Measurements from ENCODE around the gene CREB3L2. TPM values are rescaled to one million over a fixed set of nuclear protein-coding genes. Genes with fewer than 3 reads are reported as not detected.

The CREB3L2 gene
- total and polyA plus RNA-seq, 2 of the 4 experiments (the other 2 are of a cell fraction) = 42.3 to 57.9 TPM

DNA sequence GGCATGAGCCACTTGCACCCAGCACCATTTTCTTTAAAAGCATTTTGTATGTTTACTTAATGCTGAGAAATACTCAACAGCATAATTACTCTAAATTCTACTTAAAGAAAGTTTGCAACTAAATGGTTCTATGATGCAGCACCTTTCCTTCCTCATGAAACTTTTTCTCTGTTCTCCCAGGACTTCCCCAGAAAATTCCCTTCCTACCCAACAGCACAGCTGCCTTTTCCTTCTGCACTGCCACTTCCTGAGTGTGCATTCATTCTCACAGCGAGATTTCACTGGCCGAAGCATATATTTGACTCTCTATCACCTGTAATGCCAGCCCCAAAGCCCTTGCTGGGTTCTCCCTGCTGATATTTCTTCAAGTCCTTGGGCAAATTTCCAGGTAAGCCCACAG is 113.6 kb downstream of the CREB3L2 start:
- Histone ChIP-seq H2AK9ac (replicated peaks; ENCODE audit: low read depth, low read length, poor library complexity) (no peak overlapping the region), H4K20me1 (ENCODE audit: insufficient read depth, low read length) (no peaks in the 10 kb centered on the region), H3K4ac (ENCODE audit: low read depth, low read length) (no peak overlapping the region), H3K79me1 (ENCODE audit: low read depth in 1 of 2, low read length in 2 of 2) (peaks cover 22 to 62% of the 10 kb centered on the region in 2 experiments), H2AFZ (replicated peaks; ENCODE audit: low read length, poor library complexity) (no peak overlapping the region), H3K23ac (ENCODE audit: low read depth, low read length) (no peak overlapping the region), H3K9me1 (ENCODE audit: insufficient read depth, low read length) (peaks cover 18% of the 10 kb centered on the region), H4K5ac (ENCODE audit: low read depth, low read length) (no peak overlapping the region), H2AK5ac (ENCODE audit: low read depth, low read length) (no peak overlapping the region), H3K4me1 (ENCODE audit: control insufficient read depth, insufficient read depth, low read length) (peaks cover 5% of the 10 kb centered on the region; the same call in 1 of the 2 replicates), H4K8ac (ENCODE audit: low read depth in 2 of 2, low read length in 2 of 2) (no peak overlapping the region), H2BK5ac (ENCODE audit: low read depth, low read length, poor library complexity, severe bottlenecking) (no peak overlapping the region), H3K9ac (ENCODE audit: low read depth, low read length) (no peak overlapping the region), H2BK120ac (ENCODE audit: low read depth, low read length) (no peak overlapping the region), H2BK15ac (ENCODE audit: low read depth, low read length) (no peak overlapping the region), H3K56ac (ENCODE audit: extremely low read depth, insufficient read depth, low read length) (no peak overlapping the region), H3K27me3 (ENCODE audit: control insufficient read depth, insufficient read depth, low read length) (no peaks in the 10 kb centered on the region), H3K9me3 (ENCODE audit: control insufficient read depth, insufficient read depth, low read length) (no peaks in the 10 kb centered on the region), H3K27ac (ENCODE audit: insufficient read depth, low read length) (no peak overlapping the region), H3K4me2 (ENCODE audit: low read depth, low read length) (no peak overlapping the region), H4K91ac (ENCODE audit: insufficient read depth, low read depth, low read length) (no peak overlapping the region), H2BK20ac (ENCODE audit: low read depth, low read length) (no peak overlapping the region), H3K4me3 (ENCODE audit: insufficient read depth, low read depth, low read length) (no peak overlapping the region), H3K36me3 (ENCODE audit: control insufficient read depth, insufficient read depth, low read length) (peaks cover 48% of the 10 kb centered on the region), H3K14ac (replicated peaks; ENCODE audit: low read depth, low read length) (no peak overlapping the region), H3K18ac (ENCODE audit: low read depth, low read length) (no peak overlapping the region)
- TF ChIP-seq MAZ (IDR thresholded peaks at IDR 0.05; ENCODE audit: borderline replicate concordance, low read depth, low read length) (no peak), RCOR1 (IDR thresholded peaks at IDR 0.05; ENCODE audit: insufficient replicate concordance, low read length) (no peak), SMC3 (IDR thresholded peaks at IDR 0.05; ENCODE audit: low read depth, low read length) (no peak), FOS (IDR thresholded peaks at IDR 0.05; ENCODE audit: low read depth, low read length) (no peak), CHD1 (IDR thresholded peaks at IDR 0.05; ENCODE audit: low read depth, low read length) (no peak), MXI1 (IDR thresholded peaks at IDR 0.05; ENCODE audit: borderline replicate concordance, low read depth, low read length) (no peak), POLR2A (IDR thresholded peaks at IDR 0.05; ENCODE audit: low read depth, low read length) (no peak), MAFK (IDR thresholded peaks at IDR 0.05; ENCODE audit: low read depth, low read length) (no peak), NFE2L2 (IDR thresholded peaks at IDR 0.05; ENCODE audit: low read depth, low read length) (no peak), RFX5 (IDR thresholded peaks at IDR 0.05; ENCODE audit: low read depth, low read length) (no peak), BHLHE40 (IDR thresholded peaks at IDR 0.05; ENCODE audit: low read depth, low read length) (no peak), CEBPB (IDR thresholded peaks at IDR 0.05; ENCODE audit: low read depth, low read length) (no peak), RAD21 (IDR thresholded peaks at IDR 0.05; ENCODE audit: low read length) (no peak)
- TF ChIP-seq, protein P1, sequence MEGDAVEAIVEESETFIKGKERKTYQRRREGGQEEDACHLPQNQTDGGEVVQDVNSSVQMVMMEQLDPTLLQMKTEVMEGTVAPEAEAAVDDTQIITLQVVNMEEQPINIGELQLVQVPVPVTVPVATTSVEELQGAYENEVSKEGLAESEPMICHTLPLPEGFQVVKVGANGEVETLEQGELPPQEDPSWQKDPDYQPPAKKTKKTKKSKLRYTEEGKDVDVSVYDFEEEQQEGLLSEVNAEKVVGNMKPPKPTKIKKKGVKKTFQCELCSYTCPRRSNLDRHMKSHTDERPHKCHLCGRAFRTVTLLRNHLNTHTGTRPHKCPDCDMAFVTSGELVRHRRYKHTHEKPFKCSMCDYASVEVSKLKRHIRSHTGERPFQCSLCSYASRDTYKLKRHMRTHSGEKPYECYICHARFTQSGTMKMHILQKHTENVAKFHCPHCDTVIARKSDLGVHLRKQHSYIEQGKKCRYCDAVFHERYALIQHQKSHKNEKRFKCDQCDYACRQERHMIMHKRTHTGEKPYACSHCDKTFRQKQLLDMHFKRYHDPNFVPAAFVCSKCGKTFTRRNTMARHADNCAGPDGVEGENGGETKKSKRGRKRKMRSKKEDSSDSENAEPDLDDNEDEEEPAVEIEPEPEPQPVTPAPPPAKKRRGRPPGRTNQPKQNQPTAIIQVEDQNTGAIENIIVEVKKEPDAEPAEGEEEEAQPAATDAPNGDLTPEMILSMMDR (conservative IDR thresholded peaks at IDR 0.05; ENCODE audit: low read depth, low read length) = no peak
- TF ChIP-seq, protein P2, sequence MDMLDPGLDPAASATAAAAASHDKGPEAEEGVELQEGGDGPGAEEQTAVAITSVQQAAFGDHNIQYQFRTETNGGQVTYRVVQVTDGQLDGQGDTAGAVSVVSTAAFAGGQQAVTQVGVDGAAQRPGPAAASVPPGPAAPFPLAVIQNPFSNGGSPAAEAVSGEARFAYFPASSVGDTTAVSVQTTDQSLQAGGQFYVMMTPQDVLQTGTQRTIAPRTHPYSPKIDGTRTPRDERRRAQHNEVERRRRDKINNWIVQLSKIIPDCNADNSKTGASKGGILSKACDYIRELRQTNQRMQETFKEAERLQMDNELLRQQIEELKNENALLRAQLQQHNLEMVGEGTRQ (IDR thresholded peaks at IDR 0.05; ENCODE audit: low read depth, low read length) = no peak
- TF ChIP-seq, protein P3, sequence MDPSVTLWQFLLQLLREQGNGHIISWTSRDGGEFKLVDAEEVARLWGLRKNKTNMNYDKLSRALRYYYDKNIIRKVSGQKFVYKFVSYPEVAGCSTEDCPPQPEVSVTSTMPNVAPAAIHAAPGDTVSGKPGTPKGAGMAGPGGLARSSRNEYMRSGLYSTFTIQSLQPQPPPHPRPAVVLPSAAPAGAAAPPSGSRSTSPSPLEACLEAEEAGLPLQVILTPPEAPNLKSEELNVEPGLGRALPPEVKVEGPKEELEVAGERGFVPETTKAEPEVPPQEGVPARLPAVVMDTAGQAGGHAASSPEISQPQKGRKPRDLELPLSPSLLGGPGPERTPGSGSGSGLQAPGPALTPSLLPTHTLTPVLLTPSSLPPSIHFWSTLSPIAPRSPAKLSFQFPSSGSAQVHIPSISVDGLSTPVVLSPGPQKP (IDR thresholded peaks at IDR 0.05; ENCODE audit: borderline replicate concordance, low read depth, low read length) = no peak
- DNase-seq (no peak), ATAC-seq (ENCODE audit: low read depth) (no peak)
- CTCF ChIA-PET = interaction anchor here (1.6 kb wide), 1 partner anchor 232 kb away, joined by 5 read pairs; no protein-coding TSS in a partner anchor
- WGBS, 2 experiments (ENCODE audit: extremely low coverage in 2 of 2, insufficient read length in 1 of 2) = no CpG with 5 or more reads among the region's 2 CpGs
- dilution Hi-C loops (cut with HindIII; ENCODE audit: low sequenced_read_pairs, unreplicated experiment) = no loop called here
- intact Hi-C loops (cut with micrococcal nuclease) = no loop called here
- no TSS peak for BruUV-seq (replicated peaks)
- in situ Hi-C loops (cut with MboI; ENCODE audit: low sequenced_read_pairs) = no loop called here
- POLR2A ChIA-PET (ENCODE audit: unreplicated experiment) = no interaction called here
